ENCODE data around the gene DIAPH3.

DNA sequence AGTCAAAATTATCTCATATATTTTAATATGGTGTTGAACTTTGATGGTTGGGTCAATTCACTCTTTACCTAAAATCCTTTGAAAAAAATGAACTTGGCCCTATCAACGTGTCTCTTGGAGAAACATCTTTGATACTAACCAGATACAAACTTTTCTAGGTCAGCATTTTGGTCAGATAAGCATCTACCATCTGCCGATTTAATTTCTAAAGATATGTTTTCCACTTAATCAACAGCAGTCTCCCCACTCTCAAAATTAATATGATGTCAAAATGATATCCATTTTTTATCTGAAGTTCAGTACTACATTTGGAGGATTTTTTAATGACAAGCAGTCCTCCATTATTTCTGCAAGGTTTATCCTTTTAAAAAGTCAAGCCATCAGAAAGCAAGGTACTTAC is 288.8 kb downstream of the DIAPH3 start:
- TF ChIP-seq, protein P1, sequence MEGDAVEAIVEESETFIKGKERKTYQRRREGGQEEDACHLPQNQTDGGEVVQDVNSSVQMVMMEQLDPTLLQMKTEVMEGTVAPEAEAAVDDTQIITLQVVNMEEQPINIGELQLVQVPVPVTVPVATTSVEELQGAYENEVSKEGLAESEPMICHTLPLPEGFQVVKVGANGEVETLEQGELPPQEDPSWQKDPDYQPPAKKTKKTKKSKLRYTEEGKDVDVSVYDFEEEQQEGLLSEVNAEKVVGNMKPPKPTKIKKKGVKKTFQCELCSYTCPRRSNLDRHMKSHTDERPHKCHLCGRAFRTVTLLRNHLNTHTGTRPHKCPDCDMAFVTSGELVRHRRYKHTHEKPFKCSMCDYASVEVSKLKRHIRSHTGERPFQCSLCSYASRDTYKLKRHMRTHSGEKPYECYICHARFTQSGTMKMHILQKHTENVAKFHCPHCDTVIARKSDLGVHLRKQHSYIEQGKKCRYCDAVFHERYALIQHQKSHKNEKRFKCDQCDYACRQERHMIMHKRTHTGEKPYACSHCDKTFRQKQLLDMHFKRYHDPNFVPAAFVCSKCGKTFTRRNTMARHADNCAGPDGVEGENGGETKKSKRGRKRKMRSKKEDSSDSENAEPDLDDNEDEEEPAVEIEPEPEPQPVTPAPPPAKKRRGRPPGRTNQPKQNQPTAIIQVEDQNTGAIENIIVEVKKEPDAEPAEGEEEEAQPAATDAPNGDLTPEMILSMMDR (conservative IDR thresholded peaks at IDR 0.05; ENCODE audit: low read depth, low read length) = no peak
- no peak for TF ChIP-seq EZH2 (IDR thresholded peaks at IDR 0.05; ENCODE audit: borderline replicate concordance, low read depth, low read length, poor library complexity, severe bottlenecking)

Data from A673 (cell line).